Measurements from ENCODE around the gene SBNO2. TPM values are rescaled to one million over a fixed set of nuclear protein-coding genes. Genes with fewer than 3 reads are reported as not detected.

The SBNO2 gene
- total and polyA plus RNA-seq, 9 of the 15 experiments (the other 6 are each of a cell fraction or from before 2014, with no cell fraction given): 0.01 to 46.2 (median 6.7) TPM

DNA sequence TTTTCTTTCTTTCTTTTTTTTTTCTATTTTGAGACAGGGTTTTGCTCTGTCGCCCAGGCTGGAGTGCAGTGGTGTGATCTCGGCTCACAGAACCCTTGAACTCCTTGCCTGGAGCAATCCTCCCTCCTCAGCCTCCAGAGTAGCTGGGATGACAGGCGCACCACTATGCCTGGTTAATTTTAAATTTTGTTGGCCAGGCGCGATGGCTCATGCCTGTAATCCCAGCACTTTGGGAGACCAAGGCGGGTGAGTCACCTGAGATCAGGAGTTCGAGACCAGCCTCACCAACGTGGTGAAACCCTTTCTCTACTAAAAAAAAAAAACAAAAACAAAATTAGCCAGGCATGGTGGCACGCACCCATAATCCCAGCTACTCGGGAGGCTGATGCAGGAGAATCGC lies 8.7 kb upstream of the SBNO2 start:
- intact Hi-C loops (cut with micrococcal nuclease) (no loop called here), in situ Hi-C loops (cut with MboI) (no loop called here)
- Histone ChIP-seq H3K79me2 (ENCODE audit: control insufficient read depth, insufficient read depth, low read length) (no peaks in the 10 kb centered on the region), H3K27ac (ENCODE audit: extremely low read depth, low read depth, low read length) (no peak overlapping the region), H3K9me3 (replicated peaks; ENCODE audit: control insufficient read depth, insufficient read depth, low read depth, low read length) (no peaks in the 10 kb centered on the region), H3K9me1 (ENCODE audit: control insufficient read depth, insufficient read depth, low read length) (no peaks in the 10 kb centered on the region), H4K20me1 (replicated peaks; ENCODE audit: control insufficient read depth, insufficient read depth, low read length) (no peaks in the 10 kb centered on the region), H3K4me2 (ENCODE audit: insufficient read depth, low read length) (no peak overlapping the region), H3K9ac (ENCODE audit: insufficient read depth in 1 of 2, low read depth in 2 of 2, low read length in 2 of 2) (no peak overlapping the region), H3K4me3 (no peak overlapping the region), H3K27me3 (ENCODE audit: control insufficient read depth in 2 of 2, insufficient read depth in 2 of 2, low read length in 2 of 2) (no peaks in the 10 kb centered on the region), H2AFZ (ENCODE audit: low read depth, low read length) (no peak overlapping the region), H3K36me3 (ENCODE audit: control insufficient read depth, insufficient read depth, low read length) (no peaks in the 10 kb centered on the region), H3K4me1 (replicated peaks in 1 of 2; ENCODE audit: control insufficient read depth in 2 of 2, insufficient read depth in 2 of 2, low read length in 2 of 2) (peaks cover 5 to 23% of the 10 kb centered on the region in 2 experiments; a peak in 3 of 5 replicates)
- no peak for FAIRE-seq
- ChIA-PET POLR2A (interaction anchor here (0.7 to 1.3 kb wide), 4 partner anchors 10 to 100 kb away, joined by 3 to 4 read pairs (median 4); partner anchors contain the start of gene CIRBP), CTCF (ENCODE audit: low intra/inter-chr PET ratio) (no interaction called here)
- DNase-seq (ENCODE audit: extremely low read depth in 1 of 4, low spot score in 3 of 4): no peak
- 87% methylated on average over 6 of the region's 11 CpGs for WGBS (ENCODE audit: insufficient coverage, low coverage, missing lambda C conversion rate)
- no TSS peak for BruUV-seq (replicated peaks)
- TF ChIP-seq, protein P1, sequence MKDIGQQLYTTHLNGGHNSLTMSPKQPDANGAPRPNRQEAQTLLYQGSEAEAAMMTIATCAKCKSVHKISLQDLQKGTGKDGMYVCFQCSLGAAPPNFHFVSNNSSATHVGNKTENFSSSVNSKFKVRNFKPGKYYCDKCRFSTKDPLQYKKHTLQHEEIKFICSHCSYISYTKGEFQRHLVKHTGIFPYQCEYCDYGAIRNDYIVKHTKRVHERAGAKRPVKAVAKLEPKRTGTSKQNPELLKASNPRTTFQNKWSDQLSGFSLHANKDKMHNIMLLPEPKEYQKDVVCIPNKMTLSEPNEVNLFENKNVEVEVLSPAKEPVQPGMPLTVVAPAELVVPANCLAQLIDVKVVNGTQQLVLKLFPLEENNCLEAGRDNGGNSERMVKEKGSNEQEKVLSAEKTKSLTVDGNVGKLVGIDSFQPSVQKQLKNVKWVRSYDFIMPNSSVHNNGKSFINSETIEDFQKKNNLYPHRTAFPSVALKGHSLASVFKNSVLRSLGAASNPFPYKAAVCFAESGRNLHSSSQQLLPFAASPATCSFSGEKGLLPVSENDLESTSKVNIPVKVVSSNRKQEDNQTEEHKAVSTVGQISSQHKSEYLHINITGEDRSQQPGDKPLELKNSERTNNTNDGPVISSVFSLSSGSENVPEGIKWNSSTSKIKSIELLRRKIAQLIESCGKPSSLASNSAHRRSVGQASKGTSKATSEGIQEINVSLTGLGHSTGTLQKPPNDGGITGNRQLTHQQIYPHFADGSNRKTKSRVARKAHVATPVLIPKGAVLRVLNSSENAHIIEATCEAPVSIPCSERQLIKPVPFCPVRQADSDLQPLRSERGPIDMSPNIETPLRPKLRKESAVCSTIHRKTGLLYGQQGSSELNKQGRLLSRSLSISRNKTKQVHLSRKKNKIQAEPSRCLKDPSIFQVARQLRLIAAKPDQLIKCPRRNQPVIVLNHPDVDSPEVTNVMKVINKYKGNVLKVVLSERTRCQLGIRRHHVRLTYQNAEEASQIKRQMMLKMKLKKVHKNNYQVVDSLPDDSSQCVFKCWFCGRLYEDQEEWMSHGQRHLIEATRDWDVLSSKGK (CRISPR knock-in tag; IDR thresholded peaks at IDR 0.05): no peak
- no peak for TF ChIP-seq SOX6 (IDR thresholded peaks at IDR 0.05)
- no peak for TF ChIP-seq CBFB (CRISPR knock-in tag; IDR thresholded peaks at IDR 0.05)
- TF ChIP-seq ARID2 (IDR thresholded peaks at IDR 0.05): no peak
- ATAC-seq: no peak
